Lower leg skin (tissue), 4 donors: ENCODE results near the gene TNPO2. TPM values are rescaled to one million over a fixed set of nuclear protein-coding genes. Genes with fewer than 3 reads are reported as not detected.

Source experiments
- DNase-seq, 2 donors: peaks; one replicate each; pipeline ENCODE4 v3.0.0-alpha.2; 2019; ENCODE audit warnings: low spot score in 2 of 2
- H3K4me3 ChIP-seq: fragments of 200-600 bp; sonication (generic); 2 replicates; pipeline ENCODE4 v1.5.1; 2017; ENCODE audit warnings: mild to moderate bottlenecking, low read depth; ENCODE audit not compliant: poor library complexity, severe bottlenecking
- POLR2A ChIP-seq, 2 donors: fragments of 450-650 bp; IDR thresholded peaks; one replicate each; pipeline ENCODE4 v1.6.1; 2016 to 2017; ENCODE audit warnings: antibody characterized with exemption in 2 of 2, mild to moderate bottlenecking in 1 of 2, moderate library complexity in 1 of 2
- WGBS, 2 donors: methylation state at CpG; one replicate each; pipeline ENCODE4 v1.1.5; 2018; 5-methylcytosine and 5-hydroxymethylcytosine counted together
- intact Hi-C: fragments of 100-400 bp; cut with DNase I; formaldehyde crosslinking; loops from one replicate; pipeline ENCODE4 v1.15.0; 2023; ENCODE audit warnings: low total_unique reads
- total RNA-seq, 4 donors: library from RNA; depleted of rRNA; stranded (reverse); fragments of >200 nt; gene quantifications; one replicate each; pipeline ENCODE4 v1.1.0, GENCODE V29; 2016
- TF ChIP-seq, protein P1 (sequence below), 3 donors: fragments of 450-650 bp; IDR thresholded peaks; one replicate each; pipeline ENCODE4 v1.5.1; 2016; ENCODE audit warnings: antibody characterized with exemption in 3 of 3, mild to moderate bottlenecking in 3 of 3, moderate library complexity in 2 of 3

TNPO2 gene
- total RNA-seq, 4 donors from 2014 or later = 58.3 to 160 (median 89.9) TPM

DNA sequence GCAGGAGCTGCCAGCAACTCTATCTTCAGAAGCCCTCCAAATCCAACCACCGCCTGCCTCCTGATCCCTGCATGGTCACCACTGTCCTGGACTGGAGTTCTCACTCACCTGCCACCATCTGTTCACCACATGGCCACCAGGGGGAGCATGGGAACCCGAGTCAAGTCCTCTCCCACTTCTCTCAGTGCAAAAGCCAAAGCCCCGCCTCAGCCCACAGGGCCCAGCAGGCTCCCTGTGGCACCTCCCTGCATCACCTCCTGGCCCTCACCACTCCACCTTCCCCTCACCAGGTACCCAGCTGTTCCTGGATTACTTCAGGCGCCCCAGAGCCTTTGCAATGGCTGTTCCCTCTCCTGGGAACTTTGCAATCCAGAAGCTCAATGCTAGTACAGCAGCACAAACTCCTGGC lies 47.3 kb downstream of the TNPO2 start:
- DNase-seq = peak; percentile 71 to 96
- intact Hi-C loops = no loop called here
- no peak overlapping the region for H3K4me3 ChIP-seq
- WGBS, 2 donors = 23 to 24% methylated on average over 4 of the region's 4 CpGs
- TF ChIP-seq, protein P1, sequence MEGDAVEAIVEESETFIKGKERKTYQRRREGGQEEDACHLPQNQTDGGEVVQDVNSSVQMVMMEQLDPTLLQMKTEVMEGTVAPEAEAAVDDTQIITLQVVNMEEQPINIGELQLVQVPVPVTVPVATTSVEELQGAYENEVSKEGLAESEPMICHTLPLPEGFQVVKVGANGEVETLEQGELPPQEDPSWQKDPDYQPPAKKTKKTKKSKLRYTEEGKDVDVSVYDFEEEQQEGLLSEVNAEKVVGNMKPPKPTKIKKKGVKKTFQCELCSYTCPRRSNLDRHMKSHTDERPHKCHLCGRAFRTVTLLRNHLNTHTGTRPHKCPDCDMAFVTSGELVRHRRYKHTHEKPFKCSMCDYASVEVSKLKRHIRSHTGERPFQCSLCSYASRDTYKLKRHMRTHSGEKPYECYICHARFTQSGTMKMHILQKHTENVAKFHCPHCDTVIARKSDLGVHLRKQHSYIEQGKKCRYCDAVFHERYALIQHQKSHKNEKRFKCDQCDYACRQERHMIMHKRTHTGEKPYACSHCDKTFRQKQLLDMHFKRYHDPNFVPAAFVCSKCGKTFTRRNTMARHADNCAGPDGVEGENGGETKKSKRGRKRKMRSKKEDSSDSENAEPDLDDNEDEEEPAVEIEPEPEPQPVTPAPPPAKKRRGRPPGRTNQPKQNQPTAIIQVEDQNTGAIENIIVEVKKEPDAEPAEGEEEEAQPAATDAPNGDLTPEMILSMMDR (IDR thresholded peaks at IDR 0.05) = peak in 1 of 3 donors; percentile 37
- no peak for TF ChIP-seq POLR2A (IDR thresholded peaks at IDR 0.05)

DNA sequence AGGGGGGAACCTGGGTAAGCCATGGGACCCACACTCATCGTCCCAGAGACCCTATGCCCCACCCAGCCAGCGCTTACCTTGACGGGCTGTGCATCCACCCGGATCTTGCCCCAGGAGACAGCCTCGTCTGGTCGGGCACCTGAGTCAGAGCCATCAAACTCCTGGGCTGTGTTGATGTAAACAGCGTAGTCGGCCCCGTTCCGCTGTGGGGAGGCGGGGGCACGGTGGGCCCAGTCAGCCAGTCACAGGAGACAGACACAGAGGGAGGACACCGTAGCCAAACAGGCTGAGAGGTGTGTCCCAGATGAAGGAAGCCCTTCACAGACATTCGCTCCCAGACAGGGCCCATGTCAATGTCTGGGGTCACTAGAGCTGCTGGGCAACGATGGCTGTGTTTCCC lies 47.8 kb downstream of the TNPO2 start:
- DNase-seq = no peak
- H3K4me3 ChIP-seq = no peak overlapping the region
- 84 to 87% methylated on average over 15 of the region's 15 CpGs for whole genome bisulfite sequencing, 2 donors
- TF ChIP-seq, protein P1 (IDR thresholded peaks at IDR 0.05) = no peak
- no peak for TF ChIP-seq POLR2A (IDR thresholded peaks at IDR 0.05)
- intact Hi-C loops = no loop called here

DNA sequence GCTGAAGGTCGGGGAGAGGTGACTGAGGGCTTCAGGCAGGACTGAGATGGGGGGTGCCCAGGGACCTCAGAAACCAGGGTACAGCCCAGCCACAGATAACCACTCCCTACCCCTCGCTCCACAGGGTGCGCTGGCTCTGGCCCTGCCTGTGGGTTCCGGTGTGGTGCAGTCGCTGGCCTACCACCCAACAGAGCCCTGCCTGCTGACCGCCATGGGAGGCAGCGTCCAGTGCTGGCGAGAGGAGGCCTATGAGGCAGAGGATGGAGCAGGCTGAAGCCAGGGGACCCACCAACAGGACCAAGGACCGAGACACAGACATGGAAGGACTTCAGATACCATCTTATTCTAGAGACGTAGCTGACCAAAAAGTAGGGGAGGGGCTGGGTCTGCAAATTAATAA lies 48.3 kb downstream of the TNPO2 start:
- H3K4me3 ChIP-seq = no peak overlapping the region
- TF ChIP-seq, protein P1 (IDR thresholded peaks at IDR 0.05) = no peak
- TF ChIP-seq POLR2A (IDR thresholded peaks at IDR 0.05) = no peak
- intact Hi-C loops = no loop called here
- no peak for DNase-seq
- 93 to 94% methylated on average over 10 of the region's 10 CpGs for WGBS, 2 donors

GRCh38 chr19:12672744-12673143 lies 51.0 kb downstream of the TNPO2 start:
- no peak for TF ChIP-seq POLR2A (IDR thresholded peaks at IDR 0.05)
- TF ChIP-seq, protein P1 (IDR thresholded peaks at IDR 0.05) = no peak
- DNase-seq = no peak
- 77 to 80% methylated on average over 6 to 10 of the region's 10 CpGs for WGBS, 2 donors
- no peak overlapping the region for H3K4me3 ChIP-seq
- intact Hi-C loops = no loop called here

- peak overlapping the region; percentile 78 for H3K4me3 ChIP-seq
- intact Hi-C loops = no loop called here
- DNase-seq = no peak
- no peak for TF ChIP-seq POLR2A (IDR thresholded peaks at IDR 0.05)
- TF ChIP-seq, protein P1 (IDR thresholded peaks at IDR 0.05) = no peak
- 33 to 59% methylated on average over 18 to 23 of the region's 26 CpGs for WGBS, 2 donors
Observed at GRCh38 chr19:12670159-12670928, 53.4 kb downstream of the TNPO2 start.
